K562 (cell line): ENCODE results near the gene DNAH3. TPM values are rescaled to one million over a fixed set of nuclear protein-coding genes. Genes with fewer than 3 reads are reported as not detected.

Source experiments
- ATAC-seq: fragments of 200-7000 bp; cut with Tn5 transposase; 3 replicates; pipeline ENCODE4 v1.9.1; 2020; ENCODE audit warnings: moderate library complexity
- BruUV-seq: library from RNA; stranded (reverse); fragments of 400-500 nt; replicated peaks from 2 replicates; lab custom pipeline; 2021; lab: Mats Ljungman, UMichigan
- CTCF ChIA-PET: fragments of 300-600 bp; formaldehyde crosslinking; extraction: SDS; loops from one replicate; lab custom pipeline; 2021; ENCODE audit warnings: low intra/inter-chr PET ratio; lab: Yijun Ruan, JAX
- POLR2A ChIA-PET: fragments of 300-600, 350-650 bp; sonication (Branson Sonifier 250); formaldehyde crosslinking; extraction: SDS; loops from one replicate; lab custom pipeline; 2021; ENCODE audit warnings: antibody characterized with exemption, inconsistent platforms; lab: Yijun Ruan, JAX
- DNase-seq, 4 experiments: peaks; one replicate each; pipeline versions ENCODE4 v3.0.0 to v3.0.0-alpha.2; 2011 to 2018; ENCODE audit warnings: low spot score in 3 of 4, mixed read lengths in 3 of 4; ENCODE audit errors: extremely low read depth in 1 of 4
- FAIRE-seq: peaks from 2 replicates; lab custom pipeline; 2011; peaks lifted over from hg19 to GRCh38; lab: Jason Lieb, UNC
- H2AFZ ChIP-seq: 2 replicates; pipeline ENCODE4 v1.6.0; 2011; ENCODE audit warnings: low read depth, low read length, control low read depth, inconsistent platforms
- H3K27ac ChIP-seq: fragments of 200-600 bp; 3 replicates; pipeline ENCODE4 v1.8.0; 2011; ENCODE audit warnings: low read depth, mild to moderate bottlenecking, control low read depth, inconsistent platforms, low read length, moderate library complexity, mixed read lengths; ENCODE audit errors: extremely low read depth
- H3K27me3 ChIP-seq, 2 experiments: fragments of 300-600 bp in 1 of 2; 2 replicates in 1 of 2; 3 replicates in 1 of 2; pipeline versions ENCODE4 v1.6.0 to v1.8.0; 2011; ENCODE audit warnings: inconsistent platforms in 2 of 2, low read length in 2 of 2, mild to moderate bottlenecking in 1 of 2, mixed read lengths in 1 of 2, moderate library complexity in 1 of 2; ENCODE audit not compliant: control insufficient read depth in 2 of 2, insufficient read depth in 2 of 2
- H3K36me3 ChIP-seq: fragments of 300-600 bp; 3 replicates; pipeline ENCODE4 v1.8.0; 2011; ENCODE audit warnings: mild to moderate bottlenecking, low read length, inconsistent platforms; ENCODE audit not compliant: control insufficient read depth, insufficient read depth
- H3K4me1 ChIP-seq, 2 experiments: fragments of 200-600 bp in 1 of 2; replicated peaks in 1 of 2; 2 replicates in 1 of 2; 3 replicates in 1 of 2; pipeline versions ENCODE4 v1.5.1 to v1.8.0; 2011; ENCODE audit warnings: inconsistent platforms in 2 of 2, low read length in 2 of 2, mild to moderate bottlenecking in 1 of 2, mixed read lengths in 1 of 2, moderate library complexity in 1 of 2; ENCODE audit not compliant: control insufficient read depth in 2 of 2, insufficient read depth in 2 of 2
- H3K4me2 ChIP-seq: 2 replicates; pipeline ENCODE4 v1.6.1; 2011; ENCODE audit warnings: low read length, control low read depth, inconsistent platforms, mixed read lengths; ENCODE audit not compliant: insufficient read depth
- H3K4me3 ChIP-seq: fragments of 200-600 bp; sonication (generic), shearing (Covaris generic); 2 replicates; pipeline ENCODE4 v1.5.1; 2016; ENCODE audit warnings: control low read depth, inconsistent platforms
- H3K79me2 ChIP-seq: fragments of 200-600 bp; 3 replicates; pipeline ENCODE4 v1.8.0; 2011; ENCODE audit warnings: low read length, inconsistent platforms; ENCODE audit not compliant: control insufficient read depth, insufficient read depth
- H3K9ac ChIP-seq, 2 experiments: 2 replicates each; pipeline versions ENCODE4 v1.6.0 to v1.6.1; 2011; ENCODE audit warnings: low read depth in 2 of 2, low read length in 2 of 2, control low read depth in 1 of 2, inconsistent platforms in 1 of 2, mild to moderate bottlenecking in 1 of 2, mixed read lengths in 1 of 2; ENCODE audit not compliant: insufficient read depth in 1 of 2
- H3K9me1 ChIP-seq: one replicate; pipeline ENCODE4 v1.6.0; 2011; ENCODE audit warnings: inconsistent platforms, mild to moderate bottlenecking, low read length, moderate library complexity; ENCODE audit not compliant: control insufficient read depth, insufficient read depth
- H3K9me3 ChIP-seq: replicated peaks from 2 replicates; pipeline ENCODE4 v1.5.1; 2011; ENCODE audit warnings: low read depth, low read length, inconsistent platforms; ENCODE audit not compliant: control insufficient read depth, insufficient read depth
- H4K20me1 ChIP-seq: replicated peaks from 2 replicates; pipeline ENCODE4 v1.6.1; 2011; ENCODE audit warnings: low read length, inconsistent platforms, mixed read lengths; ENCODE audit not compliant: control insufficient read depth, insufficient read depth
- ARID1B ChIP-seq: fragments of 450-650 bp; IDR thresholded peaks from 2 replicates; pipeline ENCODE4 v1.6.1; 2016; ENCODE audit warnings: antibody characterized with exemption, mild to moderate bottlenecking, inconsistent platforms
- ATF2 ChIP-seq: sonication (generic); formaldehyde crosslinking; IDR thresholded peaks from 2 replicates; pipeline ENCODE4 v1.8.1; 2022; ENCODE audit warnings: missing genetic modification reagents
- CTCF ChIP-seq, 3 experiments: IDR thresholded peaks in 2 of 3; conservative IDR thresholded peaks in 1 of 3; 2 replicates each; pipeline ENCODE4 v1.5.1; 2011 to 2012; ENCODE audit warnings: low read length in 3 of 3, mild to moderate bottlenecking in 3 of 3, control low read depth in 2 of 3, improper control_type of control experiment in 1 of 3, inconsistent platforms in 1 of 3, low read depth in 1 of 3, mixed read lengths in 1 of 3, moderate library complexity in 1 of 3; ENCODE audit not compliant: insufficient read depth in 2 of 3
- ETS2 ChIP-seq: IDR thresholded peaks from 2 replicates; pipeline ENCODE4 v1.6.1; 2016; ENCODE audit warnings: borderline replicate concordance, missing genetic modification characterization, mild to moderate bottlenecking, moderate library complexity, missing compliant biosample characterization; ENCODE audit not compliant: poor library complexity, severe bottlenecking
- HES1 ChIP-seq: fragments of 450-650 bp; IDR thresholded peaks from 2 replicates; pipeline ENCODE4 v1.6.1; 2016; ENCODE audit warnings: low read depth, mild to moderate bottlenecking, moderate library complexity
- ILK ChIP-seq: fragments of 450-650 bp; IDR thresholded peaks from 2 replicates; pipeline ENCODE4 v1.6.1; 2016; ENCODE audit warnings: missing genetic modification characterization, low read depth, mild to moderate bottlenecking, missing compliant biosample characterization, moderate library complexity, borderline replicate concordance
- NFYB ChIP-seq: IDR thresholded peaks from 2 replicates; pipeline ENCODE4 v1.6.1; 2011; ENCODE audit warnings: mild to moderate bottlenecking, moderate library complexity; ENCODE audit not compliant: insufficient read length; ENCODE audit errors: extremely low read depth
- NRF1 ChIP-seq, 2 experiments: fragments of 450-650 bp; IDR thresholded peaks in 1 of 2; conservative IDR thresholded peaks in 1 of 2; 2 replicates each; pipeline ENCODE4 v1.6.1; 2014; ENCODE audit warnings: mild to moderate bottlenecking in 2 of 2
- RAD51 ChIP-seq: fragments of 450-650 bp; IDR thresholded peaks from 2 replicates; pipeline ENCODE4 v1.7.1; 2016; ENCODE audit warnings: low read depth, mild to moderate bottlenecking, borderline replicate concordance
- SAP30 ChIP-seq: fragments of 200-600 bp; sonication (generic); IDR thresholded peaks from 2 replicates; pipeline ENCODE4 v1.6.1; 2012; ENCODE audit warnings: borderline replicate concordance, low read depth, mild to moderate bottlenecking, moderate library complexity, low read length, control low read depth, inconsistent platforms; ENCODE audit not compliant: insufficient read depth, poor library complexity, severe bottlenecking
- SIN3B ChIP-seq: fragments of 450-650 bp; IDR thresholded peaks from 2 replicates; pipeline ENCODE4 v1.6.1; 2017; ENCODE audit warnings: low read depth, mild to moderate bottlenecking, moderate library complexity
- ZNF212 ChIP-seq: fragments of 450-650 bp; formaldehyde crosslinking; IDR thresholded peaks from 2 replicates; pipeline ENCODE4 v1.4.0; 2020; ENCODE audit warnings: mild to moderate bottlenecking
- ZNF655 ChIP-seq: fragments of 250-450 bp; sonication (Bioruptor Pico); IDR thresholded peaks from 2 replicates; pipeline ENCODE4 v1.5.0; 2021
- WGBS: fragments of 100-300 bp; shearing (Covaris generic); methylation state at CpG from one replicate; pipeline ENCODE4 v1.1.6; 2016; ENCODE audit warnings: low coverage, mixed read lengths; ENCODE audit not compliant: insufficient coverage; ENCODE audit errors: missing lambda C conversion rate; 5-methylcytosine and 5-hydroxymethylcytosine counted together
- in situ Hi-C: fragments of 300-500 bp; cut with MboI; formaldehyde crosslinking; loops from 4 replicates; pipeline ENCODE4 v1.15.0; 2018; ENCODE audit warnings: inconsistent platforms, mixed read lengths
- intact Hi-C: fragments of 100-400 bp; cut with micrococcal nuclease; formaldehyde crosslinking; loops from 2 replicates; pipeline ENCODE4 v1.14.2; 2022
- polyA plus RNA-seq, 8 experiments: library from polyadenylated mRNA; depleted of rRNA in 4 of 8; stranded (reverse) in 5 of 8; unstranded in 3 of 8; fragments of >200 nt; fragmentation: Nextera tagmentation in 2 of 8; fragmentation: Illumina TruSeq in 1 of 8; extraction: Ambion mirVana in 2 of 8; extraction: Trizol in 1 of 8; gene quantifications; 2 replicates each; pipeline versions ENCODE4 v1.2.1 to v1.2.3, GENCODE V29; 2011 to 2014; ENCODE audit warnings: inconsistent platforms in 1 of 8, missing spikeins in 1 of 8
- total RNA-seq, 7 experiments: library from RNA; depleted of rRNA in 6 of 7; stranded (reverse); fragments of >200 nt in 6 of 7; fragmentation: Illumina TruSeq in 2 of 7; extraction: Trizol in 2 of 7; gene quantifications; 2 replicates each; pipeline versions ENCODE4 v1.2.1 to v1.2.3, GENCODE V29; 2011 to 2021; ENCODE audit warnings: low replicate concordance in 1 of 7

DNAH3 gene
- total and polyA plus RNA-seq, 9 of the 15 experiments (the other 6 are each of a cell fraction or from before 2014, with no cell fraction given): 0.32 to 0.84 (median 0.44) TPM

GRCh38 chr16:21088646-21089538 lies 61.8 kb downstream of the DNAH3 start (continued):
- no peak for TF ChIP-seq CTCF (IDR thresholded peaks at IDR 0.05 in 2 of 3, conservative IDR thresholded peaks at IDR 0.05 in 1 of 3; ENCODE audit: insufficient read depth in 2 of 3, low read depth in 1 of 3, low read length in 3 of 3)
- TF ChIP-seq ILK: no peak
- no peak for TF ChIP-seq ARID1B
- TF ChIP-seq, all 486 proteins: peak for 0

GRCh38 chr16:21088143-21088542 lies 62.5 kb downstream of the DNAH3 start:
- no peak for FAIRE-seq
- Histone ChIP-seq H3K36me3 (no peaks in the 10 kb centered on the region), H3K27me3 (peaks cover 3 to 7% of the 10 kb centered on the region in 2 experiments; a peak in 3 of 5 replicates), H3K27ac (no peak overlapping the region), H3K4me3 (no peak overlapping the region), H3K4me1 (no peaks in the 10 kb centered on the region; a peak in 1 of 5 replicates), H3K9me1 (no peaks in the 10 kb centered on the region), H3K9ac (no peak overlapping the region), H3K4me2 (no peak overlapping the region), H4K20me1 (no peaks in the 10 kb centered on the region), H2AFZ (no peak overlapping the region), H3K79me2 (no peaks in the 10 kb centered on the region), H3K9me3 (no peaks in the 10 kb centered on the region)
- 0% methylated on average over 3 of the region's 3 CpGs for WGBS
- no peak for DNase-seq
- ChIA-PET CTCF (no interaction called here), POLR2A (interaction anchor here (0.6 to 0.8 kb wide), 3 partner anchors 138 to 306 kb away, joined by 3 read pairs; no protein-coding TSS in a partner anchor)
- no peak for ATAC-seq
- intact Hi-C loops (no loop called here), in situ Hi-C loops (loop anchor here (5.0 kb wide), 1 partner anchor 236 kb away; no protein-coding TSS in a partner anchor)
- BruUV-seq: no TSS peak
- TF ChIP-seq SAP30 (no peak), SIN3B (no peak), RAD51 (no peak), ATF2 (no peak), ZNF655 (no peak), NRF1 (conservative IDR thresholded peaks at IDR 0.05 in 1 of 2, IDR thresholded peaks at IDR 0.05 in 1 of 2) (no peak), ETS2 (tag) (no peak), NFYB (no peak), ZNF212 (CRISPR knock-in tag) (no peak), HES1 (no peak)
